Mucosa of stomach (tissue), 1 donor: ENCODE results near the gene E2F2.

Source experiments
- H3K27me3 ChIP-seq: one replicate; pipeline ENCODE4 v1.7.0; 2013; ENCODE audit warnings: mild to moderate bottlenecking, low read length; ENCODE audit not compliant: control insufficient read depth, insufficient read depth
- H3K36me3 ChIP-seq: one replicate; pipeline ENCODE4 v1.7.0; 2013; ENCODE audit warnings: low read length; ENCODE audit not compliant: control insufficient read depth, insufficient read depth
- H3K4me1 ChIP-seq: one replicate; pipeline ENCODE4 v1.7.0; 2013; ENCODE audit warnings: mild to moderate bottlenecking, low read length; ENCODE audit not compliant: control insufficient read depth, insufficient read depth
- H3K4me3 ChIP-seq: one replicate; pipeline ENCODE4 v1.7.0; 2013; ENCODE audit warnings: low read length
- H3K9ac ChIP-seq: one replicate; pipeline ENCODE4 v1.7.0; 2013; ENCODE audit warnings: mild to moderate bottlenecking, low read length, moderate library complexity
- H3K9me3 ChIP-seq: one replicate; pipeline ENCODE4 v1.7.0; 2013; ENCODE audit warnings: mild to moderate bottlenecking, low read length, moderate library complexity; ENCODE audit not compliant: control insufficient read depth
- donor health status: Pancreatic carcinoma.

E2F2 gene

GRCh38 chr1:23480187-23481025 lies 50.6 kb downstream of the E2F2 start:
- no peaks in the 10 kb centered on the region for H3K27me3 ChIP-seq
- no peak overlapping the region for H3K9ac ChIP-seq
- no peaks in the 10 kb centered on the region for H3K36me3 ChIP-seq
- no peaks in the 10 kb centered on the region for H3K9me3 ChIP-seq
- H3K4me3 ChIP-seq: no peak overlapping the region
- H3K4me1 ChIP-seq: peaks cover 30% of the 10 kb centered on the region

- H3K4me1 ChIP-seq: peaks cover 29% of the 10 kb centered on the region
- H3K4me3 ChIP-seq: no peak overlapping the region
- H3K9ac ChIP-seq: no peak overlapping the region
- no peaks in the 10 kb centered on the region for H3K9me3 ChIP-seq
- H3K27me3 ChIP-seq: no peaks in the 10 kb centered on the region
- no peaks in the 10 kb centered on the region for H3K36me3 ChIP-seq
Observed at GRCh38 chr1:23479666-23479941, 51.4 kb downstream of the E2F2 start.

- H3K9ac ChIP-seq: no peak overlapping the region
- H3K4me3 ChIP-seq: no peak overlapping the region
- no peaks in the 10 kb centered on the region for H3K9me3 ChIP-seq
- H3K4me1 ChIP-seq: peaks cover 29% of the 10 kb centered on the region
- no peaks in the 10 kb centered on the region for H3K27me3 ChIP-seq
- H3K36me3 ChIP-seq: no peaks in the 10 kb centered on the region
Observed at GRCh38 chr1:23478896-23479665, 52.0 kb downstream of the E2F2 start.

GRCh38 chr1:23477359-23478144 lies 53.5 kb downstream of the E2F2 start:
- no peaks in the 10 kb centered on the region for H3K36me3 ChIP-seq
- no peak overlapping the region for H3K9ac ChIP-seq
- no peaks in the 10 kb centered on the region for H3K9me3 ChIP-seq
- peaks cover 29% of the 10 kb centered on the region for H3K4me1 ChIP-seq
- H3K27me3 ChIP-seq: no peaks in the 10 kb centered on the region
- no peak overlapping the region for H3K4me3 ChIP-seq

- H3K4me3 ChIP-seq: no peak overlapping the region
- H3K4me1 ChIP-seq: peaks cover 27% of the 10 kb centered on the region
- H3K9me3 ChIP-seq: no peaks in the 10 kb centered on the region
- H3K36me3 ChIP-seq: no peaks in the 10 kb centered on the region
- no peak overlapping the region for H3K9ac ChIP-seq
- no peaks in the 10 kb centered on the region for H3K27me3 ChIP-seq
Observed at GRCh38 chr1:23475641-23476040, 55.4 kb downstream of the E2F2 start.

GRCh38 chr1:23475134-23475628 lies 55.9 kb downstream of the E2F2 start:
- Histone ChIP-seq H3K9ac (no peak overlapping the region), H3K4me3 (no peak overlapping the region), H3K9me3 (no peaks in the 10 kb centered on the region), H3K27me3 (no peaks in the 10 kb centered on the region), H3K36me3 (no peaks in the 10 kb centered on the region), H3K4me1 (peaks cover 22% of the 10 kb centered on the region)

- Histone ChIP-seq H3K27me3 (no peaks in the 10 kb centered on the region), H3K9me3 (no peaks in the 10 kb centered on the region), H3K4me3 (no peak overlapping the region), H3K36me3 (no peaks in the 10 kb centered on the region), H3K9ac (no peak overlapping the region), H3K4me1 (peaks cover 13% of the 10 kb centered on the region)
Observed at GRCh38 chr1:23473037-23473800, 57.8 kb downstream of the E2F2 start.

GRCh38 chr1:23472351-23473036 lies 58.5 kb downstream of the E2F2 start:
- peaks cover 7% of the 10 kb centered on the region for H3K4me1 ChIP-seq
- no peak overlapping the region for H3K4me3 ChIP-seq
- H3K27me3 ChIP-seq: no peaks in the 10 kb centered on the region
- no peaks in the 10 kb centered on the region for H3K36me3 ChIP-seq
- no peak overlapping the region for H3K9ac ChIP-seq
- no peaks in the 10 kb centered on the region for H3K9me3 ChIP-seq

- H3K9ac ChIP-seq: no peak overlapping the region
- H3K4me1 ChIP-seq: peaks cover 4% of the 10 kb centered on the region
- no peaks in the 10 kb centered on the region for H3K9me3 ChIP-seq
Observed at GRCh38 chr1:23471473-23472075, 59.5 kb downstream of the E2F2 start.

GRCh38 chr1:23470282-23471070 lies 60.6 kb downstream of the E2F2 start:
- no peak overlapping the region for H3K9ac ChIP-seq
- peaks cover 4% of the 10 kb centered on the region for H3K4me1 ChIP-seq
- no peaks in the 10 kb centered on the region for H3K36me3 ChIP-seq
- H3K4me3 ChIP-seq: no peak overlapping the region
- H3K27me3 ChIP-seq: no peaks in the 10 kb centered on the region
- no peaks in the 10 kb centered on the region for H3K9me3 ChIP-seq

More at GRCh38 chr1:23471473-23472075, 59.5 kb downstream of the E2F2 start:
- H3K27me3 ChIP-seq: no peaks in the 10 kb centered on the region
- no peak overlapping the region for H3K4me3 ChIP-seq
- no peaks in the 10 kb centered on the region for H3K36me3 ChIP-seq
